IMR-90 (cell line): Measurements from ENCODE around the gene SLC29A1. TPM values are rescaled to one million over a fixed set of nuclear protein-coding genes. Genes with fewer than 3 reads are reported as not detected.

Experiments used
- ATAC-seq: fragments of 200-7000 bp; cut with Tn5 transposase; 2 replicates; pipeline ENCODE4 v1.9.1; 2020; ENCODE audit warnings: low read depth, mild to moderate bottlenecking, moderate library complexity
- BruUV-seq: library from RNA; stranded (reverse); fragments of 400-500 nt; replicated peaks from 2 replicates; lab custom pipeline; 2021; lab: Mats Ljungman, UMichigan
- CTCF ChIA-PET: fragments of 300-600 bp; formaldehyde crosslinking; extraction: SDS; loops from one replicate; lab custom pipeline; 2021; ENCODE audit warnings: antibody characterized with exemption; lab: Yijun Ruan, JAX
- POLR2A ChIA-PET: fragments of 300-600 bp; sonication (Branson Sonifier 250); formaldehyde crosslinking; loops from one replicate; lab custom pipeline; 2022; ENCODE audit warnings: antibody characterized with exemption; ENCODE audit not compliant: unreplicated experiment; lab: Charles Lee
- DNase-seq: peaks from one replicate; pipeline ENCODE4 v3.0.0; 2013
- H2AFZ ChIP-seq: replicated peaks from 2 replicates; pipeline ENCODE3; 2013; ENCODE audit warnings: low read length, mild to moderate bottlenecking; ENCODE audit not compliant: poor library complexity
- H2AK5ac ChIP-seq: 2 replicates; pipeline ENCODE4 v1.6.1; 2013; ENCODE audit warnings: low read depth, low read length, inconsistent platforms
- H2AK9ac ChIP-seq: replicated peaks from 2 replicates; pipeline ENCODE3; 2013; ENCODE audit warnings: mild to moderate bottlenecking, low read depth, low read length, moderate library complexity; ENCODE audit not compliant: poor library complexity
- H2BK120ac ChIP-seq: 2 replicates; pipeline ENCODE4 v1.6.1; 2013; ENCODE audit warnings: low read depth, low read length, inconsistent platforms
- H2BK15ac ChIP-seq: 3 replicates; pipeline ENCODE4 v1.6.1; 2013; ENCODE audit warnings: low read depth, low read length, inconsistent platforms
- H2BK20ac ChIP-seq: 2 replicates; pipeline ENCODE4 v1.6.1; 2013; ENCODE audit warnings: low read depth, mild to moderate bottlenecking, inconsistent platforms, low read length, moderate library complexity
- H2BK5ac ChIP-seq: 2 replicates; pipeline ENCODE4 v1.6.1; 2013; ENCODE audit warnings: mild to moderate bottlenecking, low read depth, low read length, inconsistent platforms; ENCODE audit not compliant: poor library complexity, severe bottlenecking
- H3K14ac ChIP-seq: replicated peaks from 2 replicates; pipeline ENCODE4 v1.6.1; 2013; ENCODE audit warnings: low read depth, low read length, inconsistent platforms
- H3K18ac ChIP-seq: 2 replicates; pipeline ENCODE4 v1.6.1; 2013; ENCODE audit warnings: low read depth, low read length, control low read depth
- H3K23ac ChIP-seq: 2 replicates; pipeline ENCODE4 v1.6.1; 2013; ENCODE audit warnings: low read depth, low read length, inconsistent platforms
- H3K27ac ChIP-seq: 2 replicates; pipeline ENCODE4 v1.5.1; 2013; ENCODE audit warnings: mild to moderate bottlenecking, control low read depth, low read length; ENCODE audit not compliant: insufficient read depth
- H3K27me3 ChIP-seq: 2 replicates; pipeline ENCODE4 v1.6.1; 2013; ENCODE audit warnings: low read length; ENCODE audit not compliant: control insufficient read depth, insufficient read depth
- H3K36me3 ChIP-seq: 2 replicates; pipeline ENCODE4 v1.6.1; 2013; ENCODE audit warnings: low read length, mixed read lengths; ENCODE audit not compliant: control insufficient read depth, insufficient read depth
- H3K4ac ChIP-seq: 2 replicates; pipeline ENCODE4 v1.6.1; 2013; ENCODE audit warnings: low read depth, low read length, inconsistent platforms
- H3K4me1 ChIP-seq: 2 replicates; pipeline ENCODE4 v1.6.1; 2013; ENCODE audit warnings: low read length, mixed read lengths; ENCODE audit not compliant: control insufficient read depth, insufficient read depth
- H3K4me2 ChIP-seq: 2 replicates; pipeline ENCODE4 v1.6.1; 2013; ENCODE audit warnings: low read depth, mild to moderate bottlenecking, control low read depth, low read length, moderate library complexity
- H3K4me3 ChIP-seq: 2 replicates; pipeline ENCODE4 v1.5.1; 2013; ENCODE audit warnings: low read depth, mild to moderate bottlenecking, control low read depth, low read length, moderate library complexity; ENCODE audit not compliant: insufficient read depth
- H3K56ac ChIP-seq: 2 replicates; pipeline ENCODE4 v1.6.1; 2013; ENCODE audit warnings: low read length, inconsistent platforms; ENCODE audit not compliant: insufficient read depth; ENCODE audit errors: extremely low read depth
- H3K79me1 ChIP-seq, 2 experiments: 2 replicates each; pipeline ENCODE4 v1.6.1; 2013; ENCODE audit warnings: low read length in 2 of 2, inconsistent platforms in 1 of 2, low read depth in 1 of 2
- H3K9ac ChIP-seq: 2 replicates; pipeline ENCODE4 v1.6.1; 2013; ENCODE audit warnings: low read depth, low read length, control low read depth
- H3K9me1 ChIP-seq: 2 replicates; pipeline ENCODE4 v1.6.1; 2013; ENCODE audit warnings: low read length, inconsistent platforms; ENCODE audit not compliant: insufficient read depth
- H3K9me3 ChIP-seq: 2 replicates; pipeline ENCODE4 v1.6.1; 2013; ENCODE audit warnings: low read length; ENCODE audit not compliant: control insufficient read depth, insufficient read depth
- H4K20me1 ChIP-seq: 2 replicates; pipeline ENCODE4 v1.6.1; 2013; ENCODE audit warnings: low read length, inconsistent platforms; ENCODE audit not compliant: insufficient read depth
- H4K5ac ChIP-seq: 2 replicates; pipeline ENCODE4 v1.6.1; 2013; ENCODE audit warnings: mild to moderate bottlenecking, low read depth, low read length, control low read depth
- H4K8ac ChIP-seq, 2 experiments: 2 replicates each; pipeline ENCODE4 v1.6.1; 2013; ENCODE audit warnings: low read depth in 2 of 2, low read length in 2 of 2, control low read depth in 1 of 2, inconsistent platforms in 1 of 2
- H4K91ac ChIP-seq: 2 replicates; pipeline ENCODE4 v1.6.1; 2013; ENCODE audit warnings: low read depth, low read length, inconsistent platforms; ENCODE audit not compliant: insufficient read depth
- BHLHE40 ChIP-seq: fragments of 150-350 bp; IDR thresholded peaks from 2 replicates; pipeline ENCODE4 v1.6.1; 2016; ENCODE audit warnings: mild to moderate bottlenecking, low read depth, low read length
- CEBPB ChIP-seq: IDR thresholded peaks from 2 replicates; pipeline ENCODE4 v1.6.1; 2012; ENCODE audit warnings: low read depth, low read length, improper control_type of control experiment
- ELK1 ChIP-seq: fragments of 150-350 bp; IDR thresholded peaks from 2 replicates; pipeline ENCODE4 v1.6.1; 2016; ENCODE audit warnings: low read depth, mild to moderate bottlenecking, low read length, moderate library complexity, borderline replicate concordance
- FOS ChIP-seq: fragments of 150-350 bp; IDR thresholded peaks from 2 replicates; pipeline ENCODE4 v1.6.1; 2016; ENCODE audit warnings: low read depth, low read length
- MAFK ChIP-seq: IDR thresholded peaks from 2 replicates; pipeline ENCODE4 v1.6.1; 2012; ENCODE audit warnings: low read depth, low read length, improper control_type of control experiment
- MAZ ChIP-seq: IDR thresholded peaks from 2 replicates; pipeline ENCODE4 v1.6.1; 2012; ENCODE audit warnings: low read depth, mild to moderate bottlenecking, low read length, improper control_type of control experiment, moderate library complexity, borderline replicate concordance
- NFE2L2 ChIP-seq: fragments of 150-350 bp; IDR thresholded peaks from 2 replicates; pipeline ENCODE4 v1.6.1; 2016; ENCODE audit warnings: low read depth, mild to moderate bottlenecking, low read length
- RAD21 ChIP-seq: IDR thresholded peaks from 2 replicates; pipeline ENCODE4 v1.6.1; 2012; ENCODE audit warnings: low read length, improper control_type of control experiment
- SMC3 ChIP-seq: fragments of 150-350 bp; IDR thresholded peaks from 2 replicates; pipeline ENCODE4 v1.6.1; 2016; ENCODE audit warnings: low read depth, mild to moderate bottlenecking, antibody characterized with exemption, low read length, moderate library complexity
- WGBS, 2 experiments: methylation state at CpG; one replicate each; pipeline versions ENCODE4 v1.1.5 to v1.1.7; 2013; ENCODE audit warnings: missing lambda C conversion rate in 2 of 2; ENCODE audit not compliant: insufficient read length in 1 of 2; ENCODE audit errors: extremely low coverage in 2 of 2; 5-methylcytosine and 5-hydroxymethylcytosine counted together
- dilution Hi-C: fragments of 300-500 bp; cut with HindIII; formaldehyde crosslinking; loops from one replicate; pipeline ENCODE4 v1.14.3; 2018; ENCODE audit warnings: low sequenced_read_pairs; ENCODE audit not compliant: unreplicated experiment
- in situ Hi-C: fragments of 300-500 bp; cut with MboI; formaldehyde crosslinking; loops from 3 replicates; pipeline ENCODE4 v1.14.3; 2019; ENCODE audit warnings: low sequenced_read_pairs, inconsistent platforms, mixed read lengths
- intact Hi-C: fragments of 100-400 bp; cut with micrococcal nuclease; formaldehyde crosslinking; loops from 2 replicates; pipeline ENCODE4 v1.10.0; 2022
- polyA plus RNA-seq, 3 experiments: library from polyadenylated mRNA; depleted of rRNA; stranded (reverse); fragments of >200 nt; gene quantifications; 2 replicates each; pipeline ENCODE4 v1.2.3, GENCODE V29; 2012; ENCODE audit warnings: low replicate concordance in 1 of 3
- total RNA-seq: library from RNA; depleted of rRNA; stranded (reverse); fragments of >200 nt; gene quantifications from 2 replicates; pipeline ENCODE4 v1.2.3, GENCODE V29; 2012
- TF ChIP-seq, protein P1 (sequence below): conservative IDR thresholded peaks from 2 replicates; pipeline ENCODE4 v1.5.1; 2012; ENCODE audit warnings: mild to moderate bottlenecking, low read depth, low read length, improper control_type of control experiment
- TF ChIP-seq, protein P2 (sequence below): fragments of 150-350 bp; IDR thresholded peaks from 2 replicates; pipeline ENCODE4 v1.6.1; 2017; ENCODE audit warnings: mild to moderate bottlenecking, antibody characterized with exemption, low read length, low read depth

SLC29A1 gene
- total and polyA plus RNA-seq, 2 of the 4 experiments (the other 2 are of a cell fraction), result 4.1 to 22.1 TPM

DNA sequence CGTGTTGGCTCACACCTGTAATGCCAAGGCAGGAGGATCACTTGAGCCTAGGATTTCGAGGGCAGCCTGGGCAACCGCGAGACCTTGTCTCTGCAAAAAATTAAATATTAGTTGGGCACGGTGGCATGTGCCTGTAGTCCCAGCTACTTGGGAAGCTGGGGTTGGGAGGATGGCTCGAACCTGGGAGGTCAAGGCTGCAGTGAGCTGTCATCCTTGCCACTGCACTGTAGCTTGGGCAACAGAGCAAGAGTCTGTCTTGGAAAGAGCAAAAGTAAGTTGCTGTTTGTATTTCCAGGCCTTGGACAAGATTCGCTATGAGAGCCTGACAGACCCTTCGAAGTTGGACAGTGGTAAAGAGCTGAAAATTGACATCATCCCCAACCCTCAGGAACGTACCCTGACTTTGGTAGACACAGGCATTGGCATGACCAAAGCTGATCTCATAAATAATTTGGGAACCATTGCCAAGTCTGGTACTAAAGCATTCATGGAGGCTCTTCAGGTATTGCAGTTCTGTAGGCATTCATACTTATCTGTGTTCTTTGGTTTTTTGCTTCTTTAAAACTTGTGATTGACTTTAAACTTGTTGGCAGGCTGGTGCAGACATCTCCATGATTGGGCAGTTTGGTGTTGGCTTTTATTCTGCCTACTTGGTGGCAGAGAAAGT, 25.8 kb downstream of the SLC29A1 start:
- DNase-seq (no peak), ATAC-seq (no peak)
- H3K27me3 ChIP-seq, result no peaks in the 10 kb centered on the region
- H2BK5ac ChIP-seq, result no peak overlapping the region
- H4K20me1 ChIP-seq, result peaks cover 73% of the 10 kb centered on the region
- H2AK9ac ChIP-seq, result no peak overlapping the region
- H4K8ac ChIP-seq, result no peak overlapping the region
- peaks cover 44% of the 10 kb centered on the region for H3K36me3 ChIP-seq
- no peak overlapping the region for H3K18ac ChIP-seq
- no peak overlapping the region for H3K27ac ChIP-seq
- H3K9ac ChIP-seq, result peak overlapping the region; percentile 9; the same call in 1 of the 2 replicates
- no peak overlapping the region for H4K5ac ChIP-seq
- no TSS peak for BruUV-seq
- peaks cover 18% of the 10 kb centered on the region for H3K9me1 ChIP-seq
- no peak overlapping the region for H2BK20ac ChIP-seq
- H3K14ac ChIP-seq, result no peak overlapping the region
- intact Hi-C loops, result no loop called here
- no peak overlapping the region for H3K56ac ChIP-seq
- H3K4me3 ChIP-seq, result no peak overlapping the region
- ChIA-PET POLR2A (interaction anchor here (0.5 kb wide), 1 partner anchor 612 kb away, joined by 3 read pairs; no protein-coding TSS in a partner anchor), CTCF (no interaction called here)
- 83% methylated on average over 2 of the region's 9 CpGs; no CpG with 5 or more reads in 1 of the 2 experiments for WGBS, 2 experiments
- dilution Hi-C loops, result no loop called here
- TF ChIP-seq, protein P1, sequence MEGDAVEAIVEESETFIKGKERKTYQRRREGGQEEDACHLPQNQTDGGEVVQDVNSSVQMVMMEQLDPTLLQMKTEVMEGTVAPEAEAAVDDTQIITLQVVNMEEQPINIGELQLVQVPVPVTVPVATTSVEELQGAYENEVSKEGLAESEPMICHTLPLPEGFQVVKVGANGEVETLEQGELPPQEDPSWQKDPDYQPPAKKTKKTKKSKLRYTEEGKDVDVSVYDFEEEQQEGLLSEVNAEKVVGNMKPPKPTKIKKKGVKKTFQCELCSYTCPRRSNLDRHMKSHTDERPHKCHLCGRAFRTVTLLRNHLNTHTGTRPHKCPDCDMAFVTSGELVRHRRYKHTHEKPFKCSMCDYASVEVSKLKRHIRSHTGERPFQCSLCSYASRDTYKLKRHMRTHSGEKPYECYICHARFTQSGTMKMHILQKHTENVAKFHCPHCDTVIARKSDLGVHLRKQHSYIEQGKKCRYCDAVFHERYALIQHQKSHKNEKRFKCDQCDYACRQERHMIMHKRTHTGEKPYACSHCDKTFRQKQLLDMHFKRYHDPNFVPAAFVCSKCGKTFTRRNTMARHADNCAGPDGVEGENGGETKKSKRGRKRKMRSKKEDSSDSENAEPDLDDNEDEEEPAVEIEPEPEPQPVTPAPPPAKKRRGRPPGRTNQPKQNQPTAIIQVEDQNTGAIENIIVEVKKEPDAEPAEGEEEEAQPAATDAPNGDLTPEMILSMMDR, result no peak
- TF ChIP-seq CEBPB, result no peak
- TF ChIP-seq FOS, result no peak
- no peak for TF ChIP-seq NFE2L2
- TF ChIP-seq SMC3, result no peak
- TF ChIP-seq RAD21, result no peak
- TF ChIP-seq, protein P2, sequence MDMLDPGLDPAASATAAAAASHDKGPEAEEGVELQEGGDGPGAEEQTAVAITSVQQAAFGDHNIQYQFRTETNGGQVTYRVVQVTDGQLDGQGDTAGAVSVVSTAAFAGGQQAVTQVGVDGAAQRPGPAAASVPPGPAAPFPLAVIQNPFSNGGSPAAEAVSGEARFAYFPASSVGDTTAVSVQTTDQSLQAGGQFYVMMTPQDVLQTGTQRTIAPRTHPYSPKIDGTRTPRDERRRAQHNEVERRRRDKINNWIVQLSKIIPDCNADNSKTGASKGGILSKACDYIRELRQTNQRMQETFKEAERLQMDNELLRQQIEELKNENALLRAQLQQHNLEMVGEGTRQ, result no peak
- TF ChIP-seq MAFK, result no peak
- no peak for TF ChIP-seq BHLHE40
- TF ChIP-seq MAZ, result no peak
- no peak for TF ChIP-seq ELK1
- peak overlapping the region; percentile 75 for H3K23ac ChIP-seq
- no peak overlapping the region for H2AFZ ChIP-seq
- H3K79me1 ChIP-seq, result peaks cover 23 to 71% of the 10 kb centered on the region in 2 experiments
- in situ Hi-C loops, result no loop called here
- H3K4ac ChIP-seq, result no peak overlapping the region
- no peaks in the 10 kb centered on the region for H3K9me3 ChIP-seq
- no peak overlapping the region for H2BK120ac ChIP-seq
- H3K4me2 ChIP-seq, result no peak overlapping the region; the same call in 1 of the 2 replicates
- H2AK5ac ChIP-seq, result no peak overlapping the region
- H4K91ac ChIP-seq, result no peak overlapping the region
- H2BK15ac ChIP-seq, result no peak overlapping the region
- H3K4me1 ChIP-seq, result peaks cover 5% of the 10 kb centered on the region
